H1 (cell line): ENCODE measurements around the gene PLA2G4D. TPM values are rescaled to one million over a fixed set of nuclear protein-coding genes. Genes with fewer than 3 reads are reported as not detected.

Experiments used
- CHD1 ChIP-seq: IDR thresholded peaks from 2 replicates; pipeline ENCODE4 v1.6.1; 2012; ENCODE audit warnings: low read depth, low read length, improper control_type of control experiment
- CHD7 ChIP-seq: fragments of 300-600 bp; sonication (generic); IDR thresholded peaks from 2 replicates; pipeline ENCODE4 v1.7.1; 2012; ENCODE audit warnings: low read length, moderate library complexity, mild to moderate bottlenecking, inconsistent platforms; ENCODE audit not compliant: insufficient replicate concordance
- KDM1A ChIP-seq: fragments of 200-600, 300-600 bp; sonication (generic); IDR thresholded peaks from 2 replicates; pipeline ENCODE4 v1.7.1; 2016; ENCODE audit warnings: mild to moderate bottlenecking, low read length, borderline replicate concordance
- POLR2AphosphoS5 ChIP-seq: IDR thresholded peaks from 2 replicates; pipeline ENCODE4 v1.6.1; 2011; ENCODE audit warnings: low read depth, low read length
- polyA plus RNA-seq, 7 experiments: library from polyadenylated mRNA; depleted of rRNA in 3 of 7; stranded (reverse) in 5 of 7; unstranded in 2 of 7; fragments of >200 nt in 5 of 7; fragments of 200-250 nt in 2 of 7; gene quantifications; 1 replicate in 5 of 7; 2 replicates in 1 of 7; 4 replicates in 1 of 7; pipeline versions ENCODE4 v1.2.1 to v1.2.3, GENCODE V29; 2011 to 2013; ENCODE audit warnings: missing spikeins in 2 of 7, mixed read lengths in 2 of 7
- total RNA-seq: library from RNA; stranded (reverse); fragmentation: NEBNext Ultra II Directional; extraction: Animal tissue kit (Norgen Biotek cat#: 25700); gene quantifications from 2 replicates; pipeline ENCODE4 v1.2.1, GENCODE V29; 2021

Gene PLA2G4D
- total and polyA plus RNA-seq, 2 of the 8 experiments (the other 6 are each of a cell fraction or from before 2014, with no cell fraction given): 0.07 to 0.18 TPM

- TF ChIP-seq CHD7 (no peak), KDM1A (no peak), POLR2AphosphoS5 (no peak), CHD1 (no peak)
Measured at GRCh38 chr15:42082141-42082540, 12.2 kb downstream of the PLA2G4D start (continued).
